HG03457 (cell line): ENCODE data around the gene FOXP3.

Experiments used
- ATAC-seq: cut with Tn5 transposase; IDR thresholded peaks from one replicate; pipeline ENCODE4 v1.9.1; 2021; ENCODE audit warnings: moderate number of reproducible peaks; ENCODE audit not compliant: unreplicated experiment

FOXP3 gene

GRCh38 chrX:49254639-49255038 lies 9.9 kb downstream of the FOXP3 start:
- no peak for ATAC-seq

- ATAC-seq, result no peak
Measured at GRCh38 chrX:49251325-49251724, 13.2 kb downstream of the FOXP3 start.

GRCh38 chrX:49250578-49250977 lies 13.9 kb downstream of the FOXP3 start:
- no peak for ATAC-seq

GRCh38 chrX:49250066-49250465 lies 14.4 kb downstream of the FOXP3 start:
- no peak for ATAC-seq

GRCh38 chrX:49249616-49250015 lies 14.9 kb downstream of the FOXP3 start:
- no peak for ATAC-seq

- no peak for ATAC-seq
Measured at GRCh38 chrX:49249071-49249470, 15.4 kb downstream of the FOXP3 start.

GRCh38 chrX:49247916-49248811 lies 16.3 kb downstream of the FOXP3 start:
- ATAC-seq, result no peak

- ATAC-seq, result no peak
Measured at GRCh38 chrX:49247346-49247745, 17.2 kb downstream of the FOXP3 start.

- ATAC-seq, result no peak
Measured at GRCh38 chrX:49246541-49246940, 18.0 kb downstream of the FOXP3 start.

- no peak for ATAC-seq
Measured at GRCh38 chrX:49244207-49244606, 20.3 kb downstream of the FOXP3 start.

GRCh38 chrX:49243166-49243565 lies 21.3 kb downstream of the FOXP3 start:
- ATAC-seq, result no peak

GRCh38 chrX:49242545-49243066 lies 21.9 kb downstream of the FOXP3 start:
- no peak for ATAC-seq

- ATAC-seq, result no peak
Measured at GRCh38 chrX:49238735-49239134, 25.8 kb downstream of the FOXP3 start.

GRCh38 chrX:49237060-49237459 lies 27.4 kb downstream of the FOXP3 start:
- ATAC-seq, result no peak

GRCh38 chrX:49233887-49234555 lies 30.5 kb downstream of the FOXP3 start:
- no peak for ATAC-seq

- no peak for ATAC-seq
Measured at GRCh38 chrX:49233176-49233575, 31.3 kb downstream of the FOXP3 start, which contains the start of gene CACNA1F. Gene CACNA1F, minus strand, starts transcription at chrX:49233340. Its CDS starts 31 bp downstream, at chrX:49233309.

GRCh38 chrX:49232525-49232924 lies 32.0 kb downstream of the FOXP3 start:
- no peak for ATAC-seq

GRCh38 chrX:49231333-49232000 lies 33.0 kb downstream of the FOXP3 start:
- ATAC-seq, result no peak

- no peak for ATAC-seq
Measured at GRCh38 chrX:49230500-49231232, 33.8 kb downstream of the FOXP3 start.

GRCh38 chrX:49228185-49228584 lies 36.3 kb downstream of the FOXP3 start:
- ATAC-seq, result no peak

- no peak for ATAC-seq
Measured at GRCh38 chrX:49227726-49228125, 36.8 kb downstream of the FOXP3 start.
